Epithelial cell of esophagus (primary cell): ENCODE results near the gene NKX2-2.

Experiments used
- DNase-seq: peaks from one replicate; pipeline ENCODE4 v3.0.0; 2010; ENCODE audit warnings: low read depth
- H3K4me3 ChIP-seq: 2 replicates; pipeline ENCODE4 v1.5.1; 2011; ENCODE audit warnings: mild to moderate bottlenecking, low read length, control low read depth
- TF ChIP-seq, protein P1 (sequence below): IDR thresholded peaks from 2 replicates; pipeline ENCODE4 v1.5.1; 2011; ENCODE audit warnings: low read depth, mild to moderate bottlenecking, low read length, control low read depth, inconsistent platforms; ENCODE audit not compliant: insufficient read depth; ENCODE audit errors: missing control alignments

The NKX2-2 gene

DNA sequence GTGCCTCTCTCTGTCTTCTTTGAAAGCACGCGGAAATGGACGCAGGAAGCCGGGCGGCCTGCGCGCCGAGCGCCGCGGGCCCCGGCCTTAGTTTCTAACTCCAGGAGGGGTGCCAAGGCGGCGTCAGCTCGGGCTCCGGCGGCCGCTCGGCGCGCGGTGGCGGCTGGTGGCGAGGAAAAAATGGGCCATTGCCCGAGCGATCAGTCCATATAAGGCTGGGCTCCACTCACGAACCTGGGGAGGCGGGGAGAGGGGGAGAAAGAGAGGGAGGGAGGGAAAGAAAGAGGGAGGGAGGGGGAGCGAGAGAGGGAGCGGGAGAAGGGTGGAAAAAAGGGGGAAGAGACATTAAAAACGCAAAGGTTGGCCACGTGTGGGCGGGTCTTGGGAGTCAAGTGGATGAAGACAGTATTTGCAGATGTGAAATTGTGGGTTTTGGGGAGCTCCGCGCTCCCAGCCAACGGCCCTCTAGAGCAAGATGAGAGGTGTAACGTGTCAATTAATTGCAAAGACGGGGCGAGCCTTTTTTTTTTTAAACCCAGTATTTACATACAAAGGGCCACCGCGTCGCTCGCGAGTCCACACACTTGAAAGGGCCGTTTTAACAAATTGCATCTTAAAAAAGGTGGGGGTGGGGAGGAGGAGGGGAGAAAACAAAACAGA lies at the start of gene NKX2-2:
TSS of gene NKX2-2 (minus strand) at position 184 of the 660 bp plus-strand sequence. CDS start 395 bp downstream, outside the sequence.
- no peak within 1 kb of the TSS for H3K4me3 ChIP-seq
- TF ChIP-seq, protein P1, sequence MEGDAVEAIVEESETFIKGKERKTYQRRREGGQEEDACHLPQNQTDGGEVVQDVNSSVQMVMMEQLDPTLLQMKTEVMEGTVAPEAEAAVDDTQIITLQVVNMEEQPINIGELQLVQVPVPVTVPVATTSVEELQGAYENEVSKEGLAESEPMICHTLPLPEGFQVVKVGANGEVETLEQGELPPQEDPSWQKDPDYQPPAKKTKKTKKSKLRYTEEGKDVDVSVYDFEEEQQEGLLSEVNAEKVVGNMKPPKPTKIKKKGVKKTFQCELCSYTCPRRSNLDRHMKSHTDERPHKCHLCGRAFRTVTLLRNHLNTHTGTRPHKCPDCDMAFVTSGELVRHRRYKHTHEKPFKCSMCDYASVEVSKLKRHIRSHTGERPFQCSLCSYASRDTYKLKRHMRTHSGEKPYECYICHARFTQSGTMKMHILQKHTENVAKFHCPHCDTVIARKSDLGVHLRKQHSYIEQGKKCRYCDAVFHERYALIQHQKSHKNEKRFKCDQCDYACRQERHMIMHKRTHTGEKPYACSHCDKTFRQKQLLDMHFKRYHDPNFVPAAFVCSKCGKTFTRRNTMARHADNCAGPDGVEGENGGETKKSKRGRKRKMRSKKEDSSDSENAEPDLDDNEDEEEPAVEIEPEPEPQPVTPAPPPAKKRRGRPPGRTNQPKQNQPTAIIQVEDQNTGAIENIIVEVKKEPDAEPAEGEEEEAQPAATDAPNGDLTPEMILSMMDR, result no peak
- DNase-seq, result no peak

DNA sequence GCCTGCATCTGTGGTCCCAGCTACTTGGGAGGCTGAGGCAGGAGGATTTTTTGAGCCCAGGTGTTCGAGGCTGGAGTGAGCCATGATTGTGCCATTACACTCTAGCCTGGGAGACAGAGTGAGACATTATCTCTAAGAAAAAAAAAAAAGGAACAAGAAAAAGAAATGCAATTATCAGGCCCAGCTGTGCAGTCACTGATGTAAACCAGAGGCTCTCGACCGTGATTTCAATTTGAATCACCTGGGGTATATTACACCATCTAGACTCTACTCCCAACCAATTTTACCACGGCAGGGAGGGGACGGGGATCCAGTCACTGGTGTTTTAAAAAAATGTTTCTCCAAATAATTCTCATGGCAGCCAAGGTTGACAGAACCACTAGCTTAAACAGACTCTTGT lies 48.8 kb upstream of the NKX2-2 start:
- DNase-seq, result no peak
- TF ChIP-seq, protein P1, result no peak
- H3K4me3 ChIP-seq, result no peak overlapping the region

DNA sequence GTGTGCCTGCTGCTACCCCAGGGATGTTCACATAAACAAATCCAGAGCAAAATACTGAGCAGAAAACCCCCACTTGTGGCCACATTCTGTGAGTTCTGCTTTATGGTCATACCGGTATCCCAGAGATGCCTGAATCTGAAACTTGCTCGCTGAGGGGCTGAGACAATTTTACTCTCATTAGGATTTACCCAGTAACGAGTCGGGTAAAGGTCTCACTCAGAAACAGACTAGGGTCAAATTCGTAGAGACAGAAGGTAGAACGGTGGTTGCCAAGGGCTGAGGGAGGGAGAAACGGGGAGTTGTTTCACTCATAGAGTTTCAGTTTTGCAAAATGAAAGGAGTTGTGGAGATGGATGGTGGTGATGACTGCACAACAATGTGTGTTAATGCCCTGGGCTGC lies 45.4 kb upstream of the NKX2-2 start:
- no peak for DNase-seq
- TF ChIP-seq, protein P1, result no peak
- no peak overlapping the region for H3K4me3 ChIP-seq

DNA sequence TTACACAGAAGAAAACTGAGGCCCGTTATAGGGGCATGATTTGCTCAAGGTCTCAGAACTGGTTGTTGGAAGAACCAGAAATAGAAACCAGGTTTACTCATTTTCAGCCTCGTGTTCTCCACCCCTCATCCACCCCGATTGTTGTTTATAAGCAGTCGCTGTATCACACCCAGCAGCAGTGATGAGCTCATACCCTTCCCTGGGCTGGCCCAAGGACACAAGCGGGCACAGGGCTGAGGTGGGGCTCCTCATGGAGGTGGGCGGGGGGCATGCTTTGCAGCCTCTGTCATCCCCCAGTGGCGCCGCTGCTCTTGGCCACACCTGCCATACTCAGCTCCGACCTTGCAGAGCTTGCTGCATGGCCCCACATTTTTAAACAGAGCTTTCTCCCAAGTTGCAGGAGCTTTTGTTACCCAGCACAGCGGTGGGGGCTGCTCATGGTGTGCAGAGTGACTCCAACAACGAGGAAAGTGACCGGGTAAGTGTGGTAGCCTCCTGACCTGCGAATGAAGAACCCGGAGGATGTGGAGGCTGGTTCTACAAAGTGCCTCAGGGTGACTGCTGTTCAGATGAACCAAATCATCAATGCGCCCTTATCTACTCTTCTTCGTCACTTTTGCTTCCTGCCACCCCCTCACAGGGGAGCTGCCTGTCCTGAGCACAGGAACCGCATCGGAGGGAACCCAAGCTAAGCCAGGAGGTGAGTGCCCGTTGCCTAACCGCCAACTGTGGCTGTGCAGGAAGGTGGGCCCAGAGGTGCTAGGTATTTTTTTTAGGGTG lies 43.6 kb upstream of the NKX2-2 start:
- H3K4me3 ChIP-seq, result no peak overlapping the region
- no peak for DNase-seq

DNA sequence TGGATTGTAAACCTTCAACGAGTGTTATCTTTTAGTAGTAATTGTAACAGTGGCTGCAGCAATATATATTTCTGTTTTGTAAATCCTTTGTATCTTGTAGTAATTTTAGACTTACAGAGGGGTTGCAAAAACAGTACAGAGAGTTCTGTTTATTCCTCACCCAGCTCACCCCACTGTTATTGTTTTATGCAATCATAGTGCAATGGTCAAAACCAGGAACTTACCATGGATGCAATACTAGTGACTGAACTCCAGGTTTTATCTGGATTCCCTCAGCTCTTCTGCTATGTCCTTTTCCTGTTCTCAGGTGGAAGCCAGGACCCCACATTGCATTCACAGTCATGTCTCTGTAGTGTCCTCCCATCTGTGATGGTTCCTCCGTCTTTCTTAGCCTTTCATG lies 42.5 kb upstream of the NKX2-2 start:
- no peak overlapping the region for H3K4me3 ChIP-seq
- TF ChIP-seq, protein P1, result no peak
- DNase-seq, result no peak

More for the DNA sequence above, 43.6 kb upstream of the NKX2-2 start:
- TF ChIP-seq, protein P1, result no peak

DNA sequence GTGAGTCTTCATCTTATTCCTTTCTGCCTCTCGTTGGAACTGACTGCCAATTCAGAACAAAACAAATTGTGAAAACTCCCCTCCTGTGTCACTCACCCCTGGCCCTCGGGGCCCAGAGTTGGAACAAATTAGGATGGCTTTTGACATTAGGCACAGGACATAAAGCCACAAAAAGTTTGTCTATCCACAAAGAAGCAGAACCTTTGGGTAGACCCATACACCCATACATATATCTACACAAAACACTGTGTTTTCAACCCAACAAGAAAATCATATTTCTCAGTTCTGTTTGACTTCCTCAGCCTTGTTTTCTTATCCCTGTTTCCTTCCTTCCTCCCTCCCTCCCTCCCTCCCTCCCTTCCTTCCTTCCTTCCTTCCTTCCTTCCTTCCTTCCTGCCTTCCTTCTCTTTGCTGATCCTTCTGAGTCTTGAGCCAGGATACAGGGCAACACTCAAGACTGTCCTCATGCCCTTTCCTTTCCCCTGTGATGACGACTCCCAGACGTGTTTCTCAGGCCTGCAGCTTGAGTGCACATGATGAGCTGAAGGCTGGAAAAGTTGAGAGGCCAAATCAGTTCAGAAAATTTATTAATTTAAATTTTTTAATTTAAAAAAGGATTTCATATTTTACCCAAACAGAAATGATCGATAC lies 41.7 kb upstream of the NKX2-2 start:
- H3K4me3 ChIP-seq, result no peak overlapping the region
- TF ChIP-seq, protein P1, result no peak
- no peak for DNase-seq
